Gastrocnemius medialis (tissue), 4 donors: ENCODE measurements around the gene BIK. TPM values are rescaled to one million over a fixed set of nuclear protein-coding genes. Genes with fewer than 3 reads are reported as not detected.

ENCODE experiments used
- ATAC-seq, 2 donors: fragments of 150-250 bp; one replicate each; pipeline ENCODE4 v1.9.1; 2016
- DNase-seq, 2 donors: peaks; one replicate each; pipeline ENCODE4 v3.0.0-alpha.2; 2019
- H3K27ac ChIP-seq, 4 donors: fragments of 200-600 bp; sonication (generic); 1 replicate in 1 of 4; 2 replicates in 3 of 4; pipeline ENCODE4 v1.5.1; 2016 to 2018; ENCODE audit warnings: mild to moderate bottlenecking in 2 of 4, moderate library complexity in 1 of 4
- H3K27me3 ChIP-seq, 3 donors: fragments of 200-600 bp; sonication (generic) in 2 of 3; 1 replicate in 1 of 3; 2 replicates in 2 of 3; pipeline versions ENCODE4 v1.5.1 to v1.6.0; 2016 to 2019; ENCODE audit warnings: mild to moderate bottlenecking in 1 of 3, moderate library complexity in 1 of 3
- H3K36me3 ChIP-seq, 2 donors: fragments of 200-600 bp; sonication (generic) in 1 of 2; one replicate each; pipeline ENCODE4 v1.5.1; 2017 to 2018
- H3K4me1 ChIP-seq, 2 donors: fragments of 200-600 bp; sonication (generic) in 1 of 2; one replicate each; pipeline ENCODE4 v1.5.1; 2016 to 2017; ENCODE audit warnings: mild to moderate bottlenecking in 2 of 2
- H3K4me3 ChIP-seq, 4 donors: fragments of 200-600 bp; sonication (generic) in 3 of 4; 1 replicate in 1 of 4; 2 replicates in 3 of 4; pipeline ENCODE4 v1.5.1; 2016 to 2019; ENCODE audit warnings: mild to moderate bottlenecking in 2 of 4
- H3K9me3 ChIP-seq, 3 donors: fragments of 200-600 bp; sonication (generic) in 2 of 3; 1 replicate in 1 of 3; 2 replicates in 2 of 3; pipeline ENCODE4 v1.5.1; 2016 to 2019
- CTCF ChIP-seq, 5 experiments: fragments of 450-650 bp in 3 of 5; fragments of 200-600 bp in 2 of 5; sonication (generic) in 2 of 5; IDR thresholded peaks in 4 of 5; conservative IDR thresholded peaks in 1 of 5; 1 replicate in 4 of 5; 2 replicates in 1 of 5; pipeline ENCODE4 v1.5.1; 2016 to 2019; ENCODE audit warnings: antibody characterized with exemption in 5 of 5, mild to moderate bottlenecking in 3 of 5, moderate library complexity in 3 of 5
- POLR2A ChIP-seq, 2 donors: fragments of 450-650 bp; IDR thresholded peaks; one replicate each; pipeline ENCODE4 v1.6.1; 2017; ENCODE audit warnings: antibody characterized with exemption in 2 of 2, mild to moderate bottlenecking in 2 of 2, moderate library complexity in 2 of 2
- in situ Hi-C, 4 donors: fragments of 200-750 bp; cut with MboI; loops; one replicate each; pipeline versions ENCODE4 v1.15.0 to v1.8.0; 2017; ENCODE audit warnings: low sequenced_read_pairs in 4 of 4
- intact Hi-C: fragments of 100-400 bp; cut with DNase I; formaldehyde crosslinking; loops from one replicate; pipeline ENCODE4 v1.15.1; 2023; ENCODE audit warnings: low total_unique reads
- total RNA-seq, 4 donors: library from RNA; depleted of rRNA; stranded (reverse); fragments of >200 nt; gene quantifications; one replicate each; pipeline versions ENCODE4 v1.1.0 to v1.2.3, GENCODE V29; 2016

Gene BIK
- total RNA-seq, 4 donors from 2014 or later = not detected

- no peak for TF ChIP-seq CTCF (IDR thresholded peaks at IDR 0.05 in 4 of 5, conservative IDR thresholded peaks at IDR 0.05 in 1 of 5)
- no peak for TF ChIP-seq POLR2A (IDR thresholded peaks at IDR 0.05)
- no peak for DNase-seq
- in situ Hi-C loops = no loop called here
- Histone ChIP-seq H3K27ac (no peak overlapping the region), H3K4me1 (no peaks in the 10 kb centered on the region), H3K9me3 (no peaks in the 10 kb centered on the region), H3K27me3 (no peaks in the 10 kb centered on the region), H3K36me3 (peaks cover 0 to 69% of the 10 kb centered on the region in 2 donors), H3K4me3 (no peak overlapping the region)
- ATAC-seq = no peak
- intact Hi-C loops = no loop called here
Measured at GRCh38 chr22:43173976-43174720, 63.6 kb downstream of the BIK start.

GRCh38 chr22:43174941-43175531 lies 64.5 kb downstream of the BIK start:
- Histone ChIP-seq H3K4me3 (no peak overlapping the region), H3K9me3 (no peaks in the 10 kb centered on the region), H3K27me3 (no peaks in the 10 kb centered on the region), H3K27ac (no peak overlapping the region), H3K4me1 (no peaks in the 10 kb centered on the region), H3K36me3 (peaks cover 0 to 74% of the 10 kb centered on the region in 2 donors)
- intact Hi-C loops (no loop called here), in situ Hi-C loops (no loop called here)
- no peak for ATAC-seq
- no peak for DNase-seq
- TF ChIP-seq CTCF (IDR thresholded peaks at IDR 0.05 in 4 of 5, conservative IDR thresholded peaks at IDR 0.05 in 1 of 5) (no peak), POLR2A (IDR thresholded peaks at IDR 0.05) (no peak)

GRCh38 chr22:43176090-43176489 lies 65.5 kb downstream of the BIK start:
- Histone ChIP-seq H3K27ac (no peak overlapping the region), H3K27me3 (no peaks in the 10 kb centered on the region), H3K4me3 (no peak overlapping the region), H3K4me1 (no peaks in the 10 kb centered on the region), H3K9me3 (no peaks in the 10 kb centered on the region), H3K36me3 (peaks cover 0 to 64% of the 10 kb centered on the region in 2 donors)
- in situ Hi-C loops (no loop called here), intact Hi-C loops (no loop called here)
- no peak for ATAC-seq
- no peak for DNase-seq
- no peak for TF ChIP-seq POLR2A (IDR thresholded peaks at IDR 0.05)
- no peak for TF ChIP-seq CTCF (IDR thresholded peaks at IDR 0.05 in 4 of 5, conservative IDR thresholded peaks at IDR 0.05 in 1 of 5)

- intact Hi-C loops (no loop called here), in situ Hi-C loops (no loop called here)
- no peaks in the 10 kb centered on the region for H3K9me3 ChIP-seq
- H3K27ac ChIP-seq = no peak overlapping the region
- ATAC-seq (no peak), DNase-seq (no peak)
- H3K4me1 ChIP-seq = no peaks in the 10 kb centered on the region
- H3K4me3 ChIP-seq = no peak overlapping the region
- TF ChIP-seq CTCF (IDR thresholded peaks at IDR 0.05 in 4 of 5, conservative IDR thresholded peaks at IDR 0.05 in 1 of 5) = no peak
- no peaks in the 10 kb centered on the region for H3K27me3 ChIP-seq
- H3K36me3 ChIP-seq = peaks cover 0 to 51% of the 10 kb centered on the region in 2 donors
Measured at GRCh38 chr22:43177479-43177878, 66.9 kb downstream of the BIK start.

Other genes with a start within 250 kb of the BIK start
- gene PACSIN2, start 95.6 kb upstream of the BIK start, total RNA-seq = 10 to 100 TPM; 37.3 to 45.9 (median 39.8) TPM
- 1 to 10 TPM; 1.3 to 2.0 (median 1.8) TPM for gene TTLL1, start 21.4 kb upstream of the BIK start, total RNA-seq
- gene MCAT, start 32.6 kb downstream of the BIK start, total RNA-seq = 10 to 100 TPM; 18.2 to 33.7 (median 31.1) TPM
- 100 to 1,000 TPM; 101 to 174 (median 113) TPM for gene TSPO, start 40.8 kb downstream of the BIK start, total RNA-seq
- 10 to 100 TPM; 13.7 to 41.8 (median 19.6) TPM for gene TTLL12, start 76.4 kb downstream of the BIK start, total RNA-seq
- gene SCUBE1, start 232.6 kb downstream of the BIK start, total RNA-seq = under 1 TPM; 0.20 to 0.55 (median 0.41) TPM